Measurements from ENCODE around the gene SLC23A1.
"Not testable (repeated sequence)": the region's sequence is repeated elsewhere in the genome, so short reads cannot be mapped to it uniquely, and the experiment has no call there.

Gene SLC23A1

DNA sequence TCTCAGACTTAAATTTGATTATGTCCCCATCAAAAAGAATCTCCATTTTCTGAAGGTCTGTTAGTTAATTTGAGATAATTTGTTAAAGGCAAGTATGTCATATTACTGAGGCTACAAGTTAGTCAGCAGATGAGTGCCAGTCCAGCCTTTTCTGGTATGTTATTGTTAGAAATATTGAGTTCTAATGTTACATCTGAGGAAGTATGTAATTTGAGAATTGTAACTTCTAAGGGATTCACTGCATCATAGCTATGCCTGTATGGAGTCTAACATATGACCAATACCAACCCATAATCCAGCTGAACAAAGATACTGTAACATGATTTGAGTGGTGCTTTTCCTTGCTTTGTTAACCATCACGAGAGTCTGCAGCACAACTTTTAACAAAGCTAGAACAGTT lies 13.9 kb downstream of the SLC23A1 start:
- DNase-seq (ENCODE audit: low spot score) = no peak

GRCh38 chr5:139368613-139369012 lies 14.5 kb downstream of the SLC23A1 start:
- DNase-seq (ENCODE audit: low spot score) = no peak

- DNase-seq (ENCODE audit: low spot score) = no peak
Measured at GRCh38 chr5:139364466-139364865, 18.6 kb downstream of the SLC23A1 start.

DNA sequence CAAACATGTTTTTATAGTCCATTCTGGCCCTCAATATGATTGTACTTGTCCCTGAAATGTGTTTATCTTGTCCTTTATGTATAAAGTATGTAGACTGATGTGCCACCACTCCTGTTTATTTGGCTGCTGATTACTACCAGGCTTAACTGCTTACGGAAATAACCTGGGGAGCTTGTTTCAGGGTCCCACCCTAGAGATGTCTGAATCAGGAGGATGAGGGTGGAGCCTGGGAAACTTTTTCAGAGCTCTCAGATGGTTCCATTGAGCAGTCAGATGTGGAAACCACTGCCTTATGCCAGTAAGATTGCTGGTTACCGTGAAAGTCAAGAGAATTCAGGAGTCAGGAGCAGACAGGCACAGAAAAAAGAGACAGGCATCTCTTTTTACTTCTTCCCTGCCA lies 19.2 kb downstream of the SLC23A1 start:
- no peak for DNase-seq (ENCODE audit: low spot score)

- DNase-seq (ENCODE audit: low spot score) = no peak
Measured at GRCh38 chr5:139361835-139362429, 21.2 kb downstream of the SLC23A1 start.

DNA sequence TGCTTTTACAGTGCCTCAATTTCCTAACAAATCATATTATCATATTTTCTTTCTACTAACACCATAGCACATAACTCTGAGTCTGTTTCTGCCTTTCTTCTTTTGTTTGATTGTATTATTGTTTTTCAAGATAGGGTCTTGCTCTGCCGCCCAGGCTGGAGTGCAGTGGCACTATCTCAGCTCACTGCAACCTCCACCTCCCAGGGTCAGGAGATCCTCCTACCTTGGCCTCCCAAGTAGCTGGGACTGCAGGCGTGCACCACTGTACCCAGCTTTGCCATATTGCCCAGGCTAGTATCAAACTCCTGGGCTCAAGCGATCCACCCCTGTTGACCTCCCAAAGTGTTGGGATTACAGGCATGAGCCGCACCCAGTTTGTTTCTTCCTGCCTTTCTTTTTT lies 22.7 kb downstream of the SLC23A1 start:
- no peak for DNase-seq (ENCODE audit: low spot score)

GRCh38 chr5:139358064-139358463 lies 25.0 kb downstream of the SLC23A1 start:
- DNase-seq (ENCODE audit: low spot score) = no peak

DNA sequence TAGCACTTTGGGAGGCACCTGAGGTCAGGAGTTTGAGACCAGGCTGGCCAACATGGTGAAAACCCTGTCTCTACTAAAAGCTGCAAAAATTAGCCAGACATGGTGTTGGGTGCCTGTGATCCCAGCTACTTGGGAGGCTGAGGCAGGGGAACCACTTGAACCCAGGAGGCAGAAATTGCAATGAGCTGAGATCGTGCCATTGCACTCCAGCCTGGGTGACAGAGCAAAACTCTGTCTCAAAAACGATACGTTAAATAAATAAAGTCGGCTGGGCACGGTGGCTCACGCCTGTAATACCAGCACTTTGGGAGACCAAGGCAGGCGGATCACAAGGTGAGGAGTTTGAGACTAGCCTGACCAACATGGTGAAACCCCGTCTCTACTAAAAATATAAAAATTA lies 27.2 kb downstream of the SLC23A1 start:
- not testable (repeated sequence) for DNase-seq (ENCODE audit: low spot score)

GRCh38 chr5:139354186-139354585 lies 28.9 kb downstream of the SLC23A1 start:
- DNase-seq (ENCODE audit: low spot score) = no peak

DNA sequence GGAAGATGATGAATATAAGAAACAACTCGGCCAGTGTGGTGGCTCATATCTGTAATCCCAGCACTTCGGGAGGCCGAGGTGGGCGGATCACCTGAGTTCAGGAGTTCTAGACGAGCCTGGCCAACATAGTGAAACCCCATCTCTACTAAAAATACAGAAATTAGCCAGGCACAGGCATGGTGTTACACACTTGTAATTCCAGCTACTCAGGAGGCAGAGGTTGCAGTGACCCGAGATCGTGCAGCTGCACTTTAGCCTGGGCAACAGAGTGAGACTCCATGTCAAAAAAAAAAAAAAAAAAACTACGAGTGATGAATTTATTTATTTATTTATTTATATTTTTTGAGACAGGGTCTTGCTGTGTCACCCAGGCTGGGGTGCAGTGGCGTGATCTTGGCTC lies 35.2 kb downstream of the SLC23A1 start:
- DNase-seq (ENCODE audit: low spot score) = not testable (repeated sequence)

DNA sequence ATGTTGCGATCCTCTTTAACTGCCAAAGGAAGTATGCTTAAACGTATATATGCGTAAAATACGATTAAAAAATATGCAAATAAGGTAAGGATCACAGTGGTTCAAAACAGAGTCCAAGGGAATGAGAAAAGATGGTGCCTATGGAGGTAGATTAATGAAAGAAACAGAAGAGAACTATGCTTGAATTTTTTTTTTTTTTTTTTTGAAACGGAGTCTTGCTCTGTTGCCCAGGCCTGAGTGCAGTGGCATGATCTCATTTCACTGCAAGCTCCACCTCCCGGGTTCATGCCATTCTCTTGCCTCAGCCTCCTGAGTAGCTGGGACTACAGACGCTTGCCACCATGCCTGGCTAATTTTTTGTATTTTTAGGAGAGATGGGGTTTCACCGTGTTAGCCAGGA lies 37.7 kb downstream of the SLC23A1 start:
- not testable (repeated sequence) for DNase-seq (ENCODE audit: low spot score)

DNA sequence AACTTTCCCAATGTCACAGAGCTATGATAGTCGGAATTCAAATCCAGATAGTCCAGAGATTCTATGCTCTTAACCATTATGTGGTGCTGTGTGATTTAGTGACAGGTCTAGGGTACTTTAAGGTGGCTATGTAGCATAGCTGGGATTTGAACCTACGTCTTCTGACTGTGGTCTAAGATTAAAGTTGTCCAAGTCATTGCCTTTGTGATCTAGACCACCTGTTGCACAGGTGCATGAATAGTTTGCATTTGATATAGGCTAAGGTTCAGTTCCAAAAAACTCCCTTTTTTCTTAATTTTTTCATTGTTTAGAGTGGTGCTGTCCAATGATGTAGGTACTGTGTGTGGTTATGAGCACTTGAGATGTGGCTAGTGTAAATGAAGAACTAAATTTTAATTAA lies 38.9 kb downstream of the SLC23A1 start:
- no peak for DNase-seq (ENCODE audit: low spot score)

DNA sequence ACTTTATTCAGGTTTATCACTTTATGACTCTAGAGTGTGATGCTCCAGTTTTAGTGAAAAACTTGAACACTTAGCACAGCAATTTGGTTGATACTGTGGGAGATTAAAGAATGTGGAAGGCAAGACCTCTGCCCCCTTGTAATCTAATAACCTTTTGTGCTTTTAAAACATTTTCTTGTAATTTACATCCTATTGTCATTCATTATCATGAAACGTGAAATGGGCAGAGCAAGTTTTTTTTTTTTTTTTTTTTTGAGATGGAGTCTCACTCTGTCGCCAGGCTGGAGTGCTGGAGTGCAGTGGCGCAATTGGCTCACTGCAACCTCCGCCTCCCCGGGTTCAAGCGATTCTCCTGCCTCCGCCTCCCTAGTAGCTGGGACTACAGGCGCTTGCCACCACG lies 39.6 kb downstream of the SLC23A1 start:
- DNase-seq (ENCODE audit: low spot score) = no peak

- DNase-seq (ENCODE audit: low spot score) = no peak
Measured at GRCh38 chr5:139342423-139342723, 40.7 kb downstream of the SLC23A1 start.

- DNase-seq (ENCODE audit: low spot score) = peak; percentile 95
Measured at GRCh38 chr5:139341689-139342422, 41.2 kb downstream of the SLC23A1 start, which contains the start of gene PAIP2. Gene PAIP2, plus strand, starts transcription at chr5:139341854. Its CDS starts 21,931 bp downstream, at chr5:139363785.

DNA sequence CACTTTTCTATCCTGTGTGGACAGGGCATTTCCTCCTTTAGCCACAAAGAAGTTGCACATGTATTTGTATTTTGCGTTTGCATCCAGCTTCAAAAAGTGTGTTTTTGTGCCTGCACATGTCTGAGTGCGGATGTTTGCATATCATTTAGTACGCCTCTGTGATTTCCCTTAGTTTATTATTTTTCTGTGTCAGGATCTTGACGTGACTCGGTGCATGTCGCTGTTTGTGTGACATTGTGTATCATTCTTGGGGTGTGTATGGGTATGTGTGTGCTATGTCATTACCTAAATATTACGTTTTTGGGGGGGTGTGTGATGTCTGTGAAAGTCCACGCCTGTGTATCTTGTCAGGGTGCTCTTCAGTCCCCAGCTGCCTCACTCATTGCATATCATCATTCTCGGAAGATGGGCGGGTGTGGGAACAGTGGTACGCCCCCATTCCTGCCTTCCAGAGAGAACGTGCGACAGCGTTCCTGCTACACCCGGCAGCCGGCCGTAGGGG lies 41.9 kb downstream of the SLC23A1 start:
- no peak for DNase-seq (ENCODE audit: low spot score)

DNA sequence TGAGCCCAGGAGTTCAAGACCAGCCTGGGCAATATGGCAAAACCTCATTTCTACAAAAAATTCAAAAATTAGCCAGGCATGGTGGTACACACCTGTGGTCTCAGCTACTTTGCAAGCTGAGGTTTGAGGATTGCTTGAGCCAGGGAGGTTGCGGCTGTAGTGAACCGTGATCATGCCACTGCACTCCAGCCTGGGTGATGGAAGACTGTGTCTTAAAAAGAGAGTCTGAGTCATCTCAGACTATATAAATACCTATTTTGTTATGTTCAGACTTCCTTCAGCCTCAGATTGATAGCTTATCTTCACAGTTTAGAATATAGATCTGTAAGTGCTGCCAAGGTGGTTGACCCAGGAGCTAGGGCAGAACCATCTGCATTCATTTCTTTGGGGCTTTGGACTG lies 43.0 kb downstream of the SLC23A1 start:
- no peak for DNase-seq (ENCODE audit: low spot score)

DNA sequence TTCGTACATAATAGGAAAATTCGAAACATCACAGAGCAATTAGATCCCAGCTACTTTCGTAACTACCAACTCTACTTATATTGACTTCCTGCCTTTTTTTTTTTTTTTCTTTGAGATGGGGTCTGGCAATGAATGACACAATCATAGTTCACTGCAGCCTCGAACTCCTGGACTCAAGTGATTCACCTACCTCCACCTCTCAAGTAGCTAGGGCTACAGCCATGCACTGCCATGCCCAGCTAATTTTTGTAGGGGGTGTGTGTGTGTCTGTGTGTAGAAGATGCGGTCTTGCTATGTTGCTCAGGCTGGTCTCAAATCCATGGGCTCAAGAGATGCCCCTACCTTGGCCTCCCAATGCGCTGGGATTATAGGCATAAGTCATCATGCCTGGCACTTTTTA lies 47.3 kb downstream of the SLC23A1 start:
- DNase-seq (ENCODE audit: low spot score) = no peak

Data from hepatic stellate cell (primary cell).